SK-N-SH treated with all-trans-retinoic acid at 6 μM for 48 hours (cell line): Measurements from ENCODE around the gene HASPIN.
"Not testable (repeated sequence)": the region's sequence is repeated elsewhere in the genome, so short reads cannot be mapped to it uniquely, and the experiment has no call there.

Experiments
- ATAC-seq: fragments of 200-7000 bp; cut with Tn5 transposase; 3 replicates; pipeline ENCODE4 v1.9.1; 2020; ENCODE audit warnings: mild to moderate bottlenecking, moderate library complexity
- ARNTL ChIP-seq: fragments of 450-650 bp; formaldehyde crosslinking; IDR thresholded peaks from 2 replicates; pipeline ENCODE4 v1.5.0; 2020; ENCODE audit warnings: low read depth, mild to moderate bottlenecking, moderate library complexity, borderline replicate concordance
- CREB5 ChIP-seq: fragments of 250-450 bp; sonication (Bioruptor Pico); IDR thresholded peaks from 2 replicates; pipeline ENCODE4 v1.5.1; 2020; ENCODE audit warnings: low read depth, mild to moderate bottlenecking, moderate library complexity
- CSDC2 ChIP-seq: fragments of 250-450 bp; sonication (Bioruptor Pico); IDR thresholded peaks from 2 replicates; pipeline ENCODE4 v1.5.0; 2020; ENCODE audit warnings: mild to moderate bottlenecking, moderate library complexity
- CSRNP3 ChIP-seq: fragments of 250-450 bp; sonication (Bioruptor Pico); IDR thresholded peaks from 2 replicates; pipeline ENCODE4 v1.5.1; 2021; ENCODE audit warnings: mild to moderate bottlenecking, moderate library complexity
- ESRRG ChIP-seq: fragments of 250-450 bp; sonication (Bioruptor Pico); IDR thresholded peaks from 2 replicates; pipeline ENCODE4 v1.6.1; 2021; ENCODE audit warnings: mild to moderate bottlenecking
- GLIS3 ChIP-seq: fragments of 250-450 bp; sonication (Bioruptor Pico); IDR thresholded peaks from 2 replicates; pipeline ENCODE4 v1.5.0; 2020; ENCODE audit warnings: mild to moderate bottlenecking, moderate library complexity
- ISL1 ChIP-seq: fragments of 250-450 bp; sonication (Bioruptor Pico); IDR thresholded peaks from 2 replicates; pipeline ENCODE4 v2.1.2; 2022; ENCODE audit warnings: mild to moderate bottlenecking, moderate library complexity
- OSR1 ChIP-seq: fragments of 250-450 bp; sonication (Bioruptor Pico); IDR thresholded peaks from 2 replicates; pipeline ENCODE4 v1.8.0; 2022; ENCODE audit warnings: moderate library complexity, mild to moderate bottlenecking, inconsistent platforms
- PATZ1 ChIP-seq: fragments of 250-450 bp; sonication (Bioruptor Pico); IDR thresholded peaks from 2 replicates; pipeline ENCODE4 v1.8.0; 2020; ENCODE audit warnings: mild to moderate bottlenecking, moderate library complexity, borderline replicate concordance
- POU6F1 ChIP-seq: fragments of 250-450 bp; sonication (Bioruptor Pico); IDR thresholded peaks from 2 replicates; pipeline ENCODE4 v1.8.0; 2021; ENCODE audit warnings: low read depth, mild to moderate bottlenecking, moderate library complexity, borderline replicate concordance
- RARB ChIP-seq: fragments of 250-450 bp; sonication (Bioruptor Pico); IDR thresholded peaks from 2 replicates; pipeline ENCODE4 v1.8.0; 2021; ENCODE audit warnings: mild to moderate bottlenecking, moderate library complexity
- TOX ChIP-seq: fragments of 250-450 bp; sonication (Bioruptor Pico); IDR thresholded peaks from 2 replicates; pipeline ENCODE4 v1.8.0; 2021; ENCODE audit warnings: mild to moderate bottlenecking, moderate library complexity, borderline replicate concordance
- TSHZ2 ChIP-seq: fragments of 250-450 bp; sonication (Bioruptor Pico); IDR thresholded peaks from 2 replicates; pipeline ENCODE4 v1.5.0; 2020; ENCODE audit warnings: mild to moderate bottlenecking, moderate library complexity
- ZC3H10 ChIP-seq: fragments of 250-450 bp; sonication (Bioruptor Pico); IDR thresholded peaks from 2 replicates; pipeline ENCODE4 v1.5.1; 2021; ENCODE audit warnings: mild to moderate bottlenecking, moderate library complexity
- ZFP3 ChIP-seq: fragments of 250-450 bp; sonication (Bioruptor Pico); IDR thresholded peaks from 2 replicates; pipeline ENCODE4 v1.5.0; 2020; ENCODE audit warnings: mild to moderate bottlenecking, moderate library complexity
- ZFP30 ChIP-seq: fragments of 450-650 bp; formaldehyde crosslinking; IDR thresholded peaks from 2 replicates; pipeline ENCODE4 v1.5.0; 2022; ENCODE audit warnings: mild to moderate bottlenecking, moderate library complexity
- ZNF565 ChIP-seq: fragments of 450-650 bp; formaldehyde crosslinking; conservative IDR thresholded peaks from 2 replicates; pipeline ENCODE4 v1.5.0; 2020; ENCODE audit warnings: low read depth, mild to moderate bottlenecking, moderate library complexity
- ZNF70 ChIP-seq: fragments of 450-650 bp; formaldehyde crosslinking; IDR thresholded peaks from 2 replicates; pipeline ENCODE4 v1.5.0; 2020; ENCODE audit warnings: mild to moderate bottlenecking, moderate library complexity
- ZNF8 ChIP-seq: fragments of 450-650 bp; formaldehyde crosslinking; IDR thresholded peaks from 2 replicates; pipeline ENCODE4 v1.5.0; 2020; ENCODE audit warnings: mild to moderate bottlenecking, moderate library complexity

Gene HASPIN

GRCh38 chr17:3697103-3697476 lies 26.6 kb upstream of the HASPIN start (continued):
- no peak for TF ChIP-seq POU6F1 (CRISPR knock-in tag)

- no peak for TF ChIP-seq ISL1 (CRISPR knock-in tag)
- no peak for TF ChIP-seq ZFP30
- TF ChIP-seq CSDC2 (CRISPR knock-in tag): no peak
Observed at GRCh38 chr17:3698139-3698538, 25.6 kb upstream of the HASPIN start.

GRCh38 chr17:3699951-3700350 lies 23.8 kb upstream of the HASPIN start:
- TF ChIP-seq CREB5 (CRISPR knock-in tag) (no peak), POU6F1 (CRISPR knock-in tag) (no peak), GLIS3 (CRISPR knock-in tag) (no peak)
- no peak for ATAC-seq

More at GRCh38 chr17:3698139-3698538, 25.6 kb upstream of the HASPIN start:
- ATAC-seq: no peak

GRCh38 chr17:3702041-3702539 lies 21.6 kb upstream of the HASPIN start:
- not testable (repeated sequence) for ATAC-seq

- no peak for ATAC-seq
- no peak for TF ChIP-seq TOX (CRISPR knock-in tag)
- no peak for TF ChIP-seq OSR1 (CRISPR knock-in tag)
- no peak for TF ChIP-seq GLIS3 (CRISPR knock-in tag)
- TF ChIP-seq CSRNP3 (CRISPR knock-in tag): no peak
- TF ChIP-seq ZNF70: no peak
- no peak for TF ChIP-seq ZNF8 (CRISPR knock-in tag)
- no peak for TF ChIP-seq TSHZ2 (CRISPR knock-in tag)
- no peak for TF ChIP-seq RARB (CRISPR knock-in tag)
- TF ChIP-seq POU6F1 (CRISPR knock-in tag): no peak
- no peak for TF ChIP-seq ZC3H10 (CRISPR knock-in tag)
- no peak for TF ChIP-seq ZFP3 (CRISPR knock-in tag)
- TF ChIP-seq ZFP30: no peak
- no peak for TF ChIP-seq ARNTL (CRISPR knock-in tag)
- no peak for TF ChIP-seq ZNF565 (CRISPR knock-in tag)
- no peak for TF ChIP-seq ISL1 (CRISPR knock-in tag)
- TF ChIP-seq ESRRG (CRISPR knock-in tag): no peak
- TF ChIP-seq CREB5 (CRISPR knock-in tag): no peak
- no peak for TF ChIP-seq PATZ1
Observed at GRCh38 chr17:3704931-3705717, 18.6 kb upstream of the HASPIN start.
